ENCODE measurements around the gene DENND6A. TPM values are rescaled to one million over a fixed set of nuclear protein-coding genes. Genes with fewer than 3 reads are reported as not detected.
"Not testable (repeated sequence)": the region's sequence is repeated elsewhere in the genome, so short reads cannot be mapped to it uniquely, and the experiment has no call there.

The DENND6A gene
- polyA plus RNA-seq, 4 donors: 25.3 to 33.7 (median 29.8) TPM

DNA sequence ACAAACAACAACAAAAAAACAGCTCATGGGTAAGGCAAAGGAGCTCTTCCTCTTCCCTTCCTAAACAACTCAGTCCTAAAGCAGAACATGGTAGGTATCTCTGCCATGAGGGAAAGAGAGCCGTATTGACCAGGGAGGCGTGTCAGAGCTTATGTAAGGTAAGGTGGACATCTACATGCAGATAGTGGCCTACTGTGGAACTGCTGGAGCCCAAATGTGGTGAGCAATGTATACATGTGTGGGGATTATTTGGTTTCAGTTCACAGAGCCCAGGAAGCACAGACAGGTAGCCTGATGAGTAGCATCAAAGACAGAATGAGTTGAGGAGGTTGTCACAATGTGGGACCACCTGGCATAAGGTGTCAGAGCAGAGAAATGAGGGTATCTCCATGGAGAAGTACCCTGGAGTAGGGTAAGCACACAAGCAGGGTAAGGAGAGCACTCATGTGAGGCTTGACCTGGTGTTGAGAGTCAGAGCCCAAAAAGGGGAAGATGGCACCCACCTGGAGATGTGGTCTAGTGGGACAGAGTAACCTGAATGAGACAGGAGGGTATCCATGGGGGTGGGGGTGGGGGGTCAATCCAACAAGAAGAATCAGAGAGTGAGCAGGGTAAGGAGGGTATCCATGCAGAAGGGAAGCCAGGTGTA lies 45.5 kb downstream of the DENND6A start:
- DNase-seq (ENCODE audit: low read depth in 4 of 4, low spot score in 2 of 4): no peak

DNA sequence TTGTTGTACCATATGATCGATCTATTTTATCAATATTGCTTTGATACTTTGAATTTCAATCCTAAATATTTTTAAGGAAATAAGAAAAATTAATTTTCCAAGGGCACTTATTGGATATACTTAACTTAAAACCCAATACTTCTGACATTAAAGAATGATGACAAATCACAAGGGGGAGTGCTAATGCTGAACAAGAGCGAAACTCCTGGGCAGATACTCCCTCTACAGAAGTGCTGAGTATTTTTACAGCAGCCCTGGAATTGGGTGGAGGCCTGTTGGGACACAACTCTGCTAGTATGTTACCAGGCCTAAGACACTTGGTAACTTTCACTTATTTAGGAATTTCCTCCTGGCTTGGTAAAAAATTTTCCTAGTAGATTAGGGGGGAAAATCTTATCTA lies 46.2 kb downstream of the DENND6A start:
- DNase-seq (ENCODE audit: low read depth in 4 of 4, low spot score in 2 of 4): no peak

DNA sequence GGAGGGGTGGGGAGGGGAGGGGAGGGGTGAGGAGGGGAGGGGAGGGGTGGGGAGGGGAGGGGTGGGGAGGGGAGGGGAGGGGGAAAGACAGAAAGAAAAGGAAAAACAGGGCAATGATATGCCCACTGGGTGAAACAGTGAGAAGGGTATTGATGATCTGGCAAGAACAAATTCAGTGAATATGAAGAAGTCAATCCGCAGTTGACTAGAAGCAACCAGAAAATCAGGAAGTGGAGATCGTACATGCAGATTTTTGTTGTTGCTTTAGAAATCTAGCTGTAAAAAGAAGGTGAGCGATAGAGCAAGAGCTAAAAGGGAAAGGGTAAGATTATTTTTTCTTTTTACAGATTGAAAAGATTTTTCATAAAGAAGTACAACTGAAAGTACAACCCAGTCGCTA lies 48.1 kb downstream of the DENND6A start:
- DNase-seq (ENCODE audit: low read depth in 4 of 4, low spot score in 2 of 4): no peak

- no peak for DNase-seq (ENCODE audit: low read depth in 4 of 4, low spot score in 2 of 4)
Observed at GRCh38 chr3:57637391-57637790, 55.5 kb downstream of the DENND6A start.

DNA sequence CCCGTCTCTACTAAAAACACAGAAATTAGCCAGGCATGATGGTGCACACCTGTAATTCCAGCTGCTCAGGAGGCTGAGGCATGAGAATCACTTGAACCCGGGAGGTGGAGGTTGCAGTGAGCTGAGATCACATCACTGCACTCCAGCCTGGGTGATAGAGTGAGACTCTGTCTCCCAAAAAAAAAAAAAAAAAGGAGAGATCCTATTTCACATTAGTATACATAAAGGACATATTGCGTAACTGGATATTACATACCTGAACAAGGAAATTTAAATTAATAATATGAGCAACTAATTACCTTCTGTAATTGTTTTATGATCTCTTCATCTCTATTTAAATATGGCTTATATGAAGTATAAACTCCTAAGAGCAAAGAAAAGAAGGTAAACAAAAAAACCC lies 58.6 kb downstream of the DENND6A start:
- DNase-seq (ENCODE audit: low read depth in 4 of 4, low spot score in 2 of 4): not testable (repeated sequence)

DNA sequence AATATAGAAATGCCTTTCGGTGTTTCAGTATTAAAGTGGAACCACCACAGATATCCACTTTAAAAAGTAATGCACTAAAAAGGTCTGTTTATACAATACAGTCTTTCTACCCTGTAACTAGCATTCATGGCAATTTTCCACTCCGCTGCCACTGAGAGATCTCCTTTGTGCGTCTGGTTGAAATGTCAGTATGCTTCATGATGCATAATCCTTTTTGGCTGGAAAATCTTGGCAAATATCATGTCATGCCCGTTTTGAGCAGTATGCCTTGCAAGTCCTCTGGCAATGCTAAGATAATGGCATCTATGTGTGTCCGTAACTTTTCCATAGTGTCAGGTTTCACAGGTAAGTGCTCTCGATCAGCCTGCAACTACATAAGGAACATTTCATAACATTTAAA lies 64.9 kb downstream of the DENND6A start:
- DNase-seq (ENCODE audit: low read depth in 4 of 4, low spot score in 2 of 4): no peak

DNA sequence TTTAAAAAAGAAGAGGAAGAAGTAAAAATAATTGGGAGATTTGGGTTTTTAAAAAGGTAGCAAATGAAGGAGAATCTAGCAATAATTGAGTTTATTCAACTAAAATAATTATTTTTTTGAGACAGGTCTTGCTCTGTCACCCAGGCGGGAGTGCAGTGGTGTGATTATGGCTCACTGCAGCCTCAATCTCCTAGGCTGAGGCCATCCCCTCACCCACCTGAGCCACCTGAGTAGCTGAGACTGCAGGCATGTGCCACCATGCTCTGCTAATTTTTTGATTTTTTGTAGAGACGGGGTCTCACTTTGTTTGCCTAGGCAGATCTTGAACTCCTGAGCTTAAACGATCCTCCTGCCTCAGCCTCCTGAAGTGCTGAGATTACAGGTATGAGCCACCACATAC lies 68.1 kb downstream of the DENND6A start:
- DNase-seq (ENCODE audit: low read depth in 4 of 4, low spot score in 2 of 4): no peak

GRCh38 chr3:57622362-57622761 lies 70.5 kb downstream of the DENND6A start:
- DNase-seq (ENCODE audit: low read depth in 4 of 4, low spot score in 2 of 4): no peak

- no peak for DNase-seq (ENCODE audit: low read depth in 4 of 4, low spot score in 2 of 4)
Observed at GRCh38 chr3:57617739-57618138, 75.1 kb downstream of the DENND6A start.

GRCh38 chr3:57616233-57616632 lies 76.6 kb downstream of the DENND6A start:
- DNase-seq (ENCODE audit: low read depth in 4 of 4, low spot score in 2 of 4): no peak

- not testable (repeated sequence) for DNase-seq (ENCODE audit: low read depth in 4 of 4, low spot score in 2 of 4)
Observed at GRCh38 chr3:57611870-57612269, 81.0 kb downstream of the DENND6A start.

DNA sequence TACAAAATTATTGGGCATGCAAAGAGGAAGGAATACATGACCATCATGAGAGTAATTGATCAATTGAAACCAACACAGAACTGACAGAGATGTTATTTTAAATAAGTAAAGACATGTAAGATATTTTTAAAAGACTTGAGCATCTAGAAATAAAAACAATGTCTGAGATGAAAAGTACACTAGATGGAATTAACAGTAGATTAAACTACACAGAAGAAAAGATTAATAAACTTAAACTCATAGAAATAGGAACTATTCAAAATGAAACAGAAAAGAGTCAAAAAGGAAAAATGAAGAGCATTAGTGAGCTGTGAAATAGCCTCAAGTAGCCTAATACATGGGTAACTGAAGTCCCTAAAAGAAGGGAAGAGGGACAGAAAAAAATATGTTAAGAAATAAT lies 87.2 kb downstream of the DENND6A start:
- no peak for DNase-seq (ENCODE audit: low read depth in 4 of 4, low spot score in 2 of 4)

GRCh38 chr3:57604971-57605370 lies 87.9 kb downstream of the DENND6A start:
- no peak for DNase-seq (ENCODE audit: low read depth in 4 of 4, low spot score in 2 of 4)

DNA sequence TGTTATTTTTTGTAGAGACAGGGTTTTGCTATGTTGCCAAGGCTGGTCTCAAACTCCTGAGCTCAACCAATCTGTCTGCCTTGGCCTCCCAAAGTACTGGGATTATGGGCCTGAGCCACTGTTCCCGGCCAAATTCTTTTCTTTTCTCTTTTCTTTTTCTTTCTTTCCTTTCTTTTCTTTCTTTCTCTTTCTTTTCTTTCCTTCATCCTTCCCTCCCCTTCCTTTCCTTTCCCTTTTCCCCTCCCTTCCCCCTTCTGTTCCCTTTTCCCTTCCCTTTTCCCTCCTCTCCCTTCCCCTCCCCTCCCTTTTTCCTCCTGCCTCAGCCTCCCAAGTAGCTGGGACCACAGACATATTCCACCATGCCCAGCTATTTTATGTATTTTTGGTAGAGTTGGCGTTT lies 92.7 kb downstream of the DENND6A start:
- DNase-seq (ENCODE audit: low read depth in 4 of 4, low spot score in 2 of 4): no peak

DNA sequence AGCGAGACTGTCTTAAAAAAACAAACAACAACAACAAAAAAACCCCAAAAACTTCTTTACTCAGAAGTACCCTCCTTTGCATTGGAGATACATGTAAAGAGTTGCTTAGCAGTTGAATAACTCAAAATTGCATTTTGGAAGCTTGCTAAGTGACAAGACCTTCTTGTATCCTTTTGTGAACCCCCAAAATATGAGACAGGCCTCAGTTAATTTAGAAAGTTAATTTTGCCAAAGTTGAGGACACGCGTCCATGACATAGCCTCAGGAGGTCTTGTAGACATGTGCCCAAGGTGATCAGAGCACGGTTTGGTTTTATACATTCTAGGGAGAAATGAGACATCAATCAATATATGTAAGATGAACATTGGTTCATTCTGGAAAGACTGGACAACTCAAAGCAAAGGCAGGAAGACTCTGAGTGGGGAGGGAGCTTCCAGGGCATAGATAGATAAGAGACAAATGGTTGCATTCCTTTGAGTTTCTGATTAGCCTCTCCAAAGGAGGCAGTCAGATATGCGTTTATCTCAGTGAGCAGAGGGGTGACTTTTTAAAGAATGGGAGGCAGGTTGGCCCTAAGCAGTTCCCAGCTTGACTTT lies 94.0 kb downstream of the DENND6A start:
- DNase-seq (ENCODE audit: low read depth in 4 of 4, low spot score in 2 of 4): no peak

DNA sequence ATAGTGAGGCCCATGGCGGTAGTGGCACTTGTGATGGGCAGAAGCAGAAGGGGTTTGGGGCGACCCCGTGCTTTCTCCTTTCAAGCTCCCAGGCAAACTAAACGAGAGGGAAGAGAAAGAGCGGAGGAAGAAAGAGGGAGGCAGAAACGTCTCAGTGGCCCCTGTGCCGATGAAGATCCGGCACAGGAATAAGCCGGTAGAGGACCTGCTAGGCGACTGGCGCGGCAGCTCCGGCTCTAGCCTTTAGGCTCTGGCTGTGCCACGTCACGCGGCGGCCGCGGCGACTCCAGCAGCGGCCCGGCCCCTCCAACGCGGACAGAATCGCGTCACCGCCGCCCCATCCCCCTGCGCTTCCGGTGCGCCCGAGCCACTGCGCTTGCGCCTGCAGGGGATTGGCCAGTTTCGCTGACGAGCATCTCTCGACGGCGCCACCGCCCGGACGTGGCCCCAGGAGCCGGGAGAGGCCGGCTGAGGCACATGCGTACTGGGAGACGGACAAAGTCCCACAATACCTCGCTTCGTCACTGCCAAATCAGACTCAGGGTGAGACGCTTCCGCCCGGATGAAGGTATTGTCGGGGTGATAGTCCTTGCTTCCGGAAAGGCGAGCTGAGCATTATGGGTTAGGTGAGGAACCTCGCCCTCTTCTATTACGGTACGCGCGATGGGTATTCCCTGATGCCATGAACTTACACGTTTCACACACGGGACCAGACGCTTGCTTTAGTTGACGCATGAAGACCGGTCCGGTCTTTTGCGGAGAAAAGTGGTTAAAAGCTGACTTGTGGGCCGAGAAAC lies 95.6 kb downstream of the DENND6A start, which contains the start of gene ARF4:
Gene ARF4 (minus strand): TSS at position 218 of the 797 bp plus-strand sequence. CDS start 204 bp downstream, at position 14.
- peak; percentile 94 to 99 (median 98) for DNase-seq (ENCODE audit: low read depth in 4 of 4, low spot score in 2 of 4)

DNA sequence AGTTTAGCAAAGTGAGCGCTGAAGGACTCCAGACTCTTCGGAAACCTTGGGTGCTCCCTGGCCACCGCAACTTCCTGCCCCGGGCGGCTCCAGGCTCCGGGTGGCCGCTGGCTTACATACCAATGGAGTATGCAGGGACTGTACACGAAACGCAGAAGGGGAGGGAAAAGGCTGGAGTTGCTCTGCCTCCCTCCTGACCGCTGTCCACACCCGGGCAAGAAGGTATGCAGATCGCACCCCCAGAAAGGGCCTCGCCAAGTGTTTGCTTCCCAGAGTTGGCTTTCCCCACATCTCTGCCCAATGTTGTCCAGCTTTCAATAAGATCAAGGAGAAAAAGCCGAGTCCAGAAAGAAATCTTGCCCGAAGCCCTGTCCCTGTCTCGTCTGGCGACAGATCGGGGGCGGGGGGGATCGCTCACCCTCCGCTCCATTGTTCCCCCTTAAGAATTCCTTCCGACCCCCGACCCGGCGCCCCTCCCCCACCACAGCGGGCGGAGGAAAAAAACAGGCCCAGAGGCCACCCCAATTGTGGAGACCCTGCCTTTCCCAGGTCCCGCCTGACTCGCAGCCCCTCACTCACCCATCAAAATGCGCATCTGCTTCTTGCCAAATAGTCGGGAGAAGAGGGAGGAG lies 96.3 kb downstream of the DENND6A start:
- DNase-seq (ENCODE audit: low read depth in 4 of 4, low spot score in 2 of 4): peak; percentile 46 to 57 (median 54)

GRCh38 chr3:57594576-57594975 lies 98.3 kb downstream of the DENND6A start:
- DNase-seq (ENCODE audit: low read depth in 4 of 4, low spot score in 2 of 4): no peak

DNA sequence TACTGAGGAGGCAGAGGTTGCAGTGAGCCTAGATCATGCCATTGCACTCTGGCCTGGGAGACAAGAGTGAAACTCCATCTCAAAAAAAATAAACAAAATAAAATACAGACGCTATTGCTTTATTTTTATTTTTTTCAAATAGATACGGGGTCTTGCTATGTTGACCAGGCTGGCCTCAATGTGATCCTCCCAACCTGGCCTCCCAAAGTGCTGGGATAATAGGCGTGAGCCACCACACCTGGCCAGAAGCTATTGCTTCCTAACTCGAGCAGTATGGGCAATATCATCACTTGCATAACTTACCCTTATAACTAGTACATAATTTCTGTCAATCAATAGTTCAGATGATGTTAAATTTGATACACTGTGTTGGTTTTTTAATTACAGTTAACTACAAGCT lies 98.7 kb downstream of the DENND6A start:
- DNase-seq (ENCODE audit: low read depth in 4 of 4, low spot score in 2 of 4): no peak

GRCh38 chr3:57592306-57592705 lies 100.6 kb downstream of the DENND6A start:
- DNase-seq (ENCODE audit: low read depth in 4 of 4, low spot score in 2 of 4): no peak

DNA sequence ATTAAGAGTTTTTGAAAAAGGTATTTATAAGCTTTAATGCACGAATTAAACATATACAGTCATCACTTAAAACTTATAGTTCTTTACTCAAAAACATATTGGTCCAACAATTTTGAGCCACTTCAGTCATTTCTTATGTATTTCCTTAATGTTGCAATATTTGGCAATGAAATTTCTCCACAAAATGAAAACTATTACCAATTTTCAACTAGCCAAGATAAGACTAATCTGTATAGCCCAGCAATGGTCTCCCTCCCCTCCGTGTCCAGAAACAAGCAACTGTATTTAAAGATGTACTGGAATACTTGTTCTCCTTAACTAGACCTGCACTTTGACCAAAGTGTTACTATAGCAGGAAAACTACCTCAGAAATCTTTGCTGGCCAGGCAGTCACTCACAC lies 105.0 kb downstream of the DENND6A start:
- DNase-seq (ENCODE audit: low read depth in 4 of 4, low spot score in 2 of 4): no peak

All from left renal cortex interstitium (tissue), 4 donors.